ENCODE data around the gene HOXD12.

HOXD12 gene

DNA sequence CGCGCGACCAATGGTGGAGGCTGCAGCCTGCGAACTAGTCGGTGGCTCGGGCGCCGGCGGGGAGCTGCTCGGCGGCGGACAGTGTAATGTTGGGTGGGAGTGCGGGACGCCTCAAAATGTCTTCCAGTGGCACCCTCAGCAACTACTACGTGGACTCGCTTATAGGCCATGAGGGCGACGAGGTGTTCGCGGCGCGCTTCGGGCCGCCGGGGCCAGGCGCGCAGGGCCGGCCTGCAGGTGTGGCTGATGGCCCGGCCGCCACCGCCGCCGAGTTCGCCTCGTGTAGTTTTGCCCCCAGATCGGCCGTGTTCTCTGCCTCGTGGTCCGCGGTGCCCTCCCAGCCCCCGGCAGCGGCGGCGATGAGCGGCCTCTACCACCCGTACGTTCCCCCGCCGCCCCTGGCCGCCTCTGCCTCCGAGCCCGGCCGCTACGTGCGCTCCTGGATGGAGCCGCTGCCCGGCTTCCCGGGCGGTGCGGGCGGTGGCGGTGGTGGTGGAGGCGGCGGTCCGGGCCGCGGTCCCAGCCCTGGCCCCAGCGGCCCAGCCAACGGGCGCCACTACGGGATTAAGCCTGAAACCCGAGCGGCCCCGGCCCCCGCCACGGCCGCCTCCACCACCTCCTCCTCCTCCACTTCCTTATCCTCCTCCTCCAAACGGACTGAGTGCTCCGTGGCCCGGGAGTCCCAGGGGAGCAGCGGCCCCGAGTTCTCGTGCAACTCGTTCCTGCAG, 23.3 kb downstream of the HOXD12 start, which contains the start of gene HOXD9:
HOXD9 (plus strand) TSS at position 37 of the 728 bp plus-strand sequence; CDS start at position 87, 50 bp downstream.
- no peak for DNase-seq

DNA sequence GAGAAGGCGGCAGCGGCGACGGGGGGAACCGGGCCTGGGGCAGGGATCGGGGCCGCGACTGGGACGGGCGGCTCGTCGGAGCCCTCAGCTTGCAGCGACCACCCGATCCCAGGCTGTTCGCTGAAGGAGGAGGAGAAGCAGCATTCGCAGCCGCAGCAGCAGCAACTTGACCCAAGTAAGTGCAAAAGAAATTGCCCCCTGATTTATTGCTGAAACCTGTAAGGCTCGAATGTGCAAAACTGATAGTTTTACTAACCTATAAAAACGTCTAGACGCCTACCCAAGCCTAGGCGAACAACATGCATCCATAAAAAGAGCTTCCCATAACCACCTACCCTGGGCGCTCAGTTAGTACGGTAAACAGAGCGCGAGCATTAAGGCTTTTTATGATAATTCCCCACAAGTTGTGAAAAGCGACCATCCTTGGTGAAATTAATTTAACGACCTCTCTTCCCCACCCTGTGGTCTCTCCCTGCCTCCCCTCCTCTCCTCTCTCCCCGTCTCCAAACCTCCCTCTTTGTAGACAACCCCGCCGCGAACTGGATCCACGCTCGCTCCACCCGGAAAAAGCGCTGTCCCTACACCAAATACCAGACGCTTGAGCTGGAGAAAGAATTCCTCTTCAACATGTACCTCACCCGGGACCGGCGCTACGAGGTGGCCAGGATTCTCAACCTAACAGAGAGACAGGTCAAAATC, 24.0 kb downstream of the HOXD12 start:
- DNase-seq, result no peak

DNA sequence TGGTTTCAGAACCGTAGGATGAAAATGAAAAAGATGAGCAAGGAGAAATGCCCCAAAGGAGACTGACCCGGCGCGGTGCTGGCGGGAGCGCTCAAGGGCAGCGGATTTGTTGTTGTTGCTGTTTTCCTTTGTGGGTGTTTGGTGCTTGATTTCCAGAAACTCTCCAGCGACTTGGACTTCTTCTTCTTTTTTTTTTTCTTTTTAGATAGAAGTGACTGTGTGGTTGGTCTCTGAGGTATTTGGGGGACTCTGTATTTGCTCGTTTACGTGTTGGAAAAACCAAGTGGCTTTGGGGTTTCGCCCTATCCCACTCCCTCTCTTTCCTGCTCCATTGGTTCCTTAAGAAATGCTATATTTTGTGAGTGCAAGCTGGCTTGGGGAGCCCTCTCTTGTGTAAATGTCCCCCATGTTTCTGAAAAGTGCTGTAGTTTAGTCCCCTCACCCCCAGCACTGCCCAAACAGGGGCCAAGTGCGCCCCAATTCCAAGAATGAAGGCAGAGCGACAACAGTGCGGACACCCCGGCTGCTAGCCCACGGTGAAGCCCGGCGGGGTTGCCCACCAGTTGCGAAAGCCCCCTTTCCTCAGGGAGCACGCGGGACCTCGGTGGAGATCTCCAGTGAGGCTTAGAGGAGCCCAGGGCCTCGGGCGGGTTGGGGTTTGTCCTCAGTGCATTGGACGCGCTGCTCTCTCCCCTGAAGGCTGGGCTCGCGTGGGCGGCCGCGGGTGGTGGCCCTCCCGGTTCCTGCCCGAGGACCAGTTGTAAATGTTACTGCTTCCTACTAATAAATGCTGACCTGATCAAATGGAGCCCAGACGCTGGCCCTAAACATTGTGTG, 24.7 kb downstream of the HOXD12 start:
- DNase-seq, result no peak

DNA sequence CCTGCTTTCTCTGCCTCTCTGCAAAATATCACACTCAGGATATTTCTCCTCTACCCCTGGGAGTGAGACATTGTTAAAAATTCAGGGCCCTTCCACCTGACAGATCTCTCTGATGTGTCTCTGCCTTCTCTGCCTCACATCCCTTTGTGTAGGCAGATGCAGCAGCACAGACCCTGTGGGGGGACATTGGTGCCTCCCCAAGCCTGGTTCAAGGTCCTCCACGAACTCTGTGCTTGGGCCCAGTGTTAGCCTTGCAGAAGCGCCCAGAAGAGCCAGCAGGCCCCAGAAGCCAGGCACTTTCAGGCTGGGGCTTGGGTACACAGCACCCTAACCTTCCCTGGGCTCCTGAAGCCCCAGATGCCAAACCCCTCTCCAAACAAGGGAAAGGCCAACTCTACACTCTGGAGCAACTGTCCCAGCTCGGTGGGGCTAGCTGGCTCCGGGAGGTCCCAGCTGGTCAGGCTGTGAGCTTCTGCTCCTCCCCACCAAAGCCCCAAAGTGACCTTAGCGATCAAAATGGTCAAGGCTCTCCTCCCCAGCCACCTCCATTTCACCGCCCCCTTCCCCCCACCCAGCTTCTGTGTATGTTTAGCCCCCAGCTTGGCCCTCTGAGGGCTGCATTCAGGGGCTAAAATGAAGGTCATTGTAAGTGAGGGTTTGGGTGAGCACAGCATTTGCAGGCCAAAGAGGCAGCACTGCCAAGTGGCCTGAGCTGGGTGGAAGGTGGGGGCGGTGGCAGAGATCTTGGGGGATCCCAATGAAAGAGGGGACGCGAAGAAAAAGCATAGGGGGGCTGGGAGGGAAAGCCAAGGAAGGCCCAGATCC, 25.6 kb downstream of the HOXD12 start:
- no peak for DNase-seq

DNA sequence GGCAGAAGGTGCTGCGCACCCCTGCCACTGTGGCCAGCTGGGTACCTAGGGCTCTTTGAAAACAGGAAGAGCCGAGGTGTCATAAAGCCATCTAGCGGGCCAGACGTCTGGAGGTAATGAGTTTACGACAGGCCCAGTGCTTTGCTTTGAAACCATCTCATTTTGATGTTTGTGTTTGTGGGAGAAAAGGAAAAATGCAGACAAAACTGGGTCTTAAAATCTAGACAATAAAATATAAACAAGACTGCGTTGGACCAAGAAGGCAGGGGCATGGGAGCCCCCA, 26.1 kb downstream of the HOXD12 start:
- no peak for DNase-seq

DNA sequence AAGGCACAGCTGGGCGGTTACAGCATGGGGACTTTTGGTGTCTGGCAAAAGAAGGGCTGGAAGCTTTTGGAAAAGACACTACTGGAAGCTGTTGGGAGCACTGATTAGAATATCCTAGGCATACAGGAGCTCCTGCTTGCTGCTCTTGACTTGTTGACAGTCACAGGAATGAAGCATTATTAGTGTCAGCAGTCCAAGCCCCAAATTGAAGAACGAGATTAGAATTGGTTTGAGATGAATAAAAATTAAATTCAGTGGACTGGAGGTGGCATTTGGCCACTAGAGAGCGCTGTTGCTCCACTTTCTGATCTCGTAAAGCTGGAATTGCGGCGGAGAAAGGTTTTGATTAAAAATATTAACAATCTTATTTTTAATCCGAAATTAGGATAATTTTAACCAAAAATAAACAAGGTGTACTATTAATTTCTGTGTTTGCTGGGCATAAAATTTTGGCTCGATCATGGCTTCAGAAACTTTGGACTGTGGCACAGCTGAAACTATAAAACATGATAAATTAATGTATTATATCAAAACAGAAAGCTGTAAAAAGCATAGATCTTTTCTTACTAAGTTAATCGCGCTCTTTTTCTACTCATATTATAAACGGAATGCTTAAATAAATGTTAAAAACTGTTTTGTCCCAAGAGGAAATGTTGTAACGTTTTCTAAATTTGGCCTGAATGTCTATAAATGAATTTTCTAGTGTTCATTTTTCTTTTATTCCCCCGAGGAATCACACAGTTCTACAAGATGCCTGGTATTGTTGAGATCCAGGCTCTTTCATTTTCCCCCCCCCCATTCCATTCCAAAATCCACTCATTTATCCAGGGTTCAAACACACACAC, 27.6 kb downstream of the HOXD12 start:
- peak; percentile 41 for DNase-seq

DNA sequence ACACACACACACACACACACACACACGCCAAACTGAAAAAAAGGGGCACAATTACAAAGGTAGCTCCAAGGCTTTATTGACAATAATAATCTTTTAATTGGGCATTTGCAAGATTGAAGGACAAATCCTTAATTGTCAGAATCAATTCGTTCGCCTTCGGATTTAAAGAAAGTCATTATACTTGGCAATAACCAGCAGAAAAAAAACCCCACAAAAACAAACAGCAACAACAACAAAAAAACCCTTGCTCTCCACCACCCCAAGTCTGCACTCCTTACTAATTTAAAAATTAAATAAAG, 28.1 kb downstream of the HOXD12 start:
- no peak for DNase-seq

DNA sequence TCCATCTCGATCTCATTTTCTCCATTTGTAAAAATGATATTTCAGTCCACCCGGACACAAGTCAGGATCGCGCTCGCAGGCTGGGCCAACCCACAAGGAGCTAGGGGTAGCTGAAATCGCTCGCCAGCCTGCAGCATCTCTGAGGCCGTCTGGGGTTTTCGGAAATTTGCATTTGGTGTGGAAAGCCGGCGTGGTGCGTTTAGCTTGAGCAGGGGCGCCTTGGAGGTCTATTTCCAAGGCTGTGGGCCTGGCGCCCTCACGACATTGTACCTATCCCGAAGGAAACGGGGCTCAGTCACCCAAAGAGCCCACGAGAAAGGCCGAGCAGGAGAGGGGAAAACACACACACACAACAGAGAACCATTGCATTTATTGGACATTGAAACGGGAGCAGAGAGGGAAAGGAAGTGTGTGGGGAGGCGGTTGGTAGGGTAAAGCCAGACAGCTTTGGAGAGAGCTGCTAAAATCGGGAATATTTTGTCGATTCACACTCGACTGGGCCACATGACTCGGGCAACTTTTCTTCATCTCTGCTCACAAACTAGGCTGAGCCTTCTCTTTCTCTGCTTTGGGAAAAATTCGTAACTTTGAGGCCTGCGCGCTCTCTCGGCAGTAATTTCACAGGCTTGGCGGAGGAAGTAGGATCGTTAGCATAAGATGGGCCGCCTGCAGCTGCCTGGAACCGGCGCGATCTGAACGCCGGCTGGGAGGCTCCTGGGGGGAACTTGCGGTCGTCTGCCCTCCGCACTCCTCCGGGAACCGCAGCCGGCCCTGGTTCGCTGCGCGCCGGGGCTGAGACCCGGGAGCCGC, 28.8 kb downstream of the HOXD12 start:
- peak; percentile 94 for DNase-seq

DNA sequence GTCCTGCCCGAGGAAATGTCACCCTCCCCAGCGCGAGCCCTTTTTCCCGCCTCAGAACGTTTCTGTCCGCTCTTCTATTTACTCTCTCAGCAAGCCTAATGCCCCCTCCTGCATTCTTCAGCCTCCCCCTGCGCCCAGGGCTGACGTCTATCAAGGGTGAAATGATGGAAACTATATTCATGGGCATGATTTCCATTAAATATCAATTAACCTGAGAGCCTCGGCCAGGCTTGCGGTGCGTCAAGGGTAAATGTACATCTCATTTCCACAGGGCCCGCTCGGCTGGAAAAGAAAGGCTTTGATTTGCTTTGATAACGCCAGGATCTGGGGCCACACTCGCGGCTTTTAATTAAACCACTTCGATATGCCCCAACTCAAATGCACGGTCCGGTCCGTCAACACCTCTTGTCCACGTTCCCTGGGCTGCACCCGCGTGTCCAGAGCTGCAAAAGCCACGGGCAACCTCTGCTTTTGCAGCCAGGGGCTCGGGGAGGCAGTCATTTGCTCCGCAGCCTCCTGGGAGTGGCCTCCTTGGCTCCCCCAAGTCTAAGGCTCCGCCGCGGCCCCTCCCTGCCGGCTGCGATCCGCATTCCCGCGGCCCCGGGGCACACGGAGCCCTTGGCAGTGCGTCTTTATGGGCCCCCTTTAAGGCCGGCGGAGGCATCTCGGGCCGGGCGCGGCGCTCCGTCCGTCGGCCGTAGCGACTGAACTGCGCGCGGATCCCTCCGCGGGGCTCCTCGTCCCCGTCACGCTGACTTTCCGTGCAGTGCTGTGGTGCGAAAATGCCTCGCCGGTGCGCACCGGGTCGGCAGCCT, 29.6 kb downstream of the HOXD12 start, which contains the start of gene HOXD8:
HOXD8 (plus strand) TSS at position 724 of the 815 bp plus-strand sequence. CDS start 662 bp downstream, outside the sequence.
- peak; percentile 86 for DNase-seq

DNA sequence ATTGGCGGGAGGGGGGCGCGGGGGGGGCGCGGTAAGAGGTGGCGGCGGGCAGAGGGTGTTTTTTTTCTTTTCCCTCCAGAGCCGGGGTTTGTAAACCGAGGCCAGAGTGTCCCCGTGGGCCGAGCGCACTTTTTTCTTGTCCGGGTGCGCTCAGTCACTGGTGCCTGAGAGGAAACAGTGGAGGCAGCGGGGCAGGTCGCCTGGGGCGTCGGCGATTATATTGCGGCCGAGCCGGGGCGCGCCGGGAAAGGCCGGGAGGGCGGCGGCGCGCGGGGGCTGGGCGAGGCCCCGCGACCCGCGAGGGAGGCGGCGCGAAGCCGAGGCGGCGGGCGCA, 30.2 kb downstream of the HOXD12 start:
- DNase-seq, result peak; percentile 73

DNA sequence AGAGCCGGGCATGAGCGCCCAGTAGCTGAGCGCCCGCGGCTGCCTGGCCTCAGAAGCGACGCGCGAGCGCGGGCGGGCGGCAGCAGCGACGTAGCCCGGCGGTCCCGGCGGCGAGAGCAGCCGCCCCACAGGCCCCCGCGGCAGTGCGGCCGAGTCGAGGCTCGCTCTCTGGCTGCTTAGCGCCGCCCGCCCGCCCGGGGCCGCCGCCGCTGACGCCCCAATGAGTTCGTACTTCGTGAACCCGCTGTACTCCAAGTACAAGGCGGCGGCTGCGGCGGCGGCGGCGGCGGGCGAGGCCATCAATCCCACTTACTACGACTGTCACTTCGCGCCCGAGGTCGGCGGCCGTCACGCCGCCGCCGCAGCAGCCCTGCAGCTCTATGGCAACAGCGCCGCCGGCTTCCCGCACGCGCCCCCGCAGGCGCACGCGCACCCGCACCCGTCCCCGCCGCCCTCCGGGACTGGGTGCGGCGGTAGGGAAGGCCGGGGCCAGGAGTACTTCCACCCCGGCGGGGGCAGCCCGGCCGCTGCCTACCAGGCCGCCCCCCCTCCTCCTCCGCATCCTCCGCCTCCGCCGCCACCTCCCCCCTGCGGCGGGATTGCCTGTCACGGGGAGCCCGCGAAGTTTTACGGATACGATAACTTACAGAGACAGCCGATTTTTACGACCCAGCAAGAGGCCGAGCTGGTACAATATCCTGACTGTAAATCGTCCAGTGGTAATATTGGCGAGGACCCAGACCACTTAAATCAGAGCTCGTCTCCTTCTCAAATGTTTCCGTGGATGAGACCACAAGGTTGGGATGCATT, 30.8 kb downstream of the HOXD12 start:
- DNase-seq, result peak; percentile 73

DNA sequence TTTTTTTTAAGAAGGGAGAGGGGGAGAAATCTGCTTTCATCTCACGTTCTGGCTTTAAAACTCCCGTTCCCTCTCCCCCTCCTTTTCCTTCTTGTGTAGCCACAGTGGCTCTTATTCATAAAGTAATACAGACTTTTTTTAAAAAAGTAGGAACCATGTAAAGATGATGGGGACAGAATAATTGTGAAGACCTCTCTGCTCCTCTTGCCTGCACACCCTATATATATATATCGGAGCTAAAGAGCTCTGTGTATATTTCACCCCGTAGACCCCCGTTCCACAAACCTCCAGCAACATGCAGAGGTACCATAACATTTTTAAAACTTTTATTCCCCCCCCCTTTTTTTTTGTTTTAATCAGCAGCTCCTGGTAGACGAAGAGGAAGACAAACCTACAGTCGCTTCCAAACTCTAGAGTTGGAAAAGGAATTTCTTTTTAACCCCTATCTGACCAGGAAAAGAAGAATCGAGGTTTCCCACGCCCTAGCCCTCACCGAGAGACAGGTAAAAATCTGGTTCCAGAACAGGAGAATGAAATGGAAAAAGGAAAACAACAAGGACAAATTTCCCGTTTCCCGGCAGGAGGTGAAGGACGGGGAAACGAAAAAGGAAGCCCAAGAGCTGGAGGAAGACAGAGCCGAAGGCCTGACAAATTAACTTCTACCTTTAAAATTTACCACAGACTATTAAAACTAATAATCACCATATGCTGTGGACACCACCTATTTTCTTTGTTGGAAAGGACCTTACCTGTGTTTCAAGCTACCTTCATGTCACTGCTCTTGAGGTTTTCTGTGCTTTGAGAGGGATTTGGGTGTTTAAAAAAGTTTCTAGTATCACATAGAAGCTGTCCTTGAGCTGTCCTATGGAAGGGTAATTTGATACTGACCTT, 31.6 kb downstream of the HOXD12 start:
- DNase-seq, result peak; percentile 64

DNA sequence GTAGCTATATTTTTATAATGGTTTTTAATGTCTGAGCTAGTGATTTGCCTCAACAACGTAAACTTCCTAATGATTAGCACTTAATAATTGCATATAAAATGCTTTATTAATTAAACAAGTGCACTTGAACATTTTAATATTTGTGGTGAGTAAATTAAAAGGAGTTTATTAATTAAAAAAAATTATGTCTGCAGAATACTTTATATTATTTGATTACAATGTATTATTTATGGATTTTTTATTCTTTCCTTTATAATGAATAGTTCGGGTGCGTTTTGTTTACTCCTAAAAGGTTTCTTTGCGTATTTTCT, 32.2 kb downstream of the HOXD12 start:
- no peak for DNase-seq

DNA sequence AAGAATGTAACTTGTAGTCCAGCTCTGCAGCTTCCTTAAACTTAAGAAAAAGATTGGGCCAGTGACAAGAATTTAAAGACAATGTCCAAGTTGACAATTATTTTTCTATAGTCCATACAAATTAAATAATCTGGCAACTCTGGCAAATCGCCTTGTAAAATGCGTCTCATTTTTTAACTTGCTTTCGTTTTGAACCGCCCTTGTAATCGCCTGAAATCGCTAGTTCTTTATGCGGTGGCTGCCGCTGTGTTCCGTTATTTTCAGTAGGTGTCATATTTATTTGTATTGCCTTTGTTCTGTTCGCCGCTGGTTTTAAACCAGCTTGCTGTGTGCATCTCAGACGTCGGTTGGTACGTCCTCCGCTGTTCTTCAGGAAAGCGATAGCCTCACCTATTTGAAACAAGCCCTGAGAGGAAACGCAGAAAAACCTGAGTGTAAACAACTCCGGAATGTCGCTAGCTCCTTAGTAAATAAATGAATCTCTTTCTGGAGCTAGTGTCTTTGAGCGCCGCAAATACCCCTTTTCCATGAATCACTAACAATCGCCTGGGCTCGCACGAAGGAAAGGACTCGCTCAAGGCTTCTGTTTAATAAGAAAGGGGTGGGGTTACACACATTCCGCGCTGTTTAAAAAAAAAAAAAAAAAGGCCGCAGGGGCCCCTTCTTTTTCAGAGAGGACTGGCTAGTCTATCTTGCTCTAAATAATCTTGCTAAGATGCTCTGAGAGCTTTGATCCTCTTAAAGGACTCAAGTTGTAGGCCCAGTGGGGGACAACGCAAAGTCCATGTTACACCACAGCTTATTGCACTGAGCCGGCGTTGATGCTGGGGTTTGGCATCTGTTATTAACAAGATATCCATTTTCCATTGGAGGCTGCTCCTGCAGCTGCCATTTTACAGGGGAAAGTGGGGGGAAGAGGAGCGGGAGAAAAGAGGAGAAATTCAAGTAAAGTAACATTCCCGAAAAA, 32.9 kb downstream of the HOXD12 start:
- DNase-seq, result peak; percentile 74

DNA sequence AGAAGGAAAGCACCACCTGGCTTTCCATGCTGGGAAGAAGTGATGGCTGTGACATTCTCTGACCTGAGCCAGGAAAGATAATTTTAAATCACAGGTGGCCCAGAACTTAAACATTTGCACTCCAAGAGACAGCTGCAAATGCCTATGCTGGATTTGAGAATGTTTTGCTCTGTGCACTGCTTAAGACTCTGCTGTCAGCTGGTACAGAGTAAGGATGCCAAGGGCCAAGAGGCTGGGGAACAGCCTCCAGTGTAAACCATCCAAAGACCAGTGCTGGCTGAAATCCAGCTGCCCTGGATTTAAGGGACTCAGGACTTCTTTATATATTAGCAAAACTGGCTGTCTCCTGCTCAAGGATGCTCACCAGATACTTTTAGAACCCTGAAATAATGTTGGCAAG, 33.8 kb downstream of the HOXD12 start:
- DNase-seq, result peak; percentile 56

DNA sequence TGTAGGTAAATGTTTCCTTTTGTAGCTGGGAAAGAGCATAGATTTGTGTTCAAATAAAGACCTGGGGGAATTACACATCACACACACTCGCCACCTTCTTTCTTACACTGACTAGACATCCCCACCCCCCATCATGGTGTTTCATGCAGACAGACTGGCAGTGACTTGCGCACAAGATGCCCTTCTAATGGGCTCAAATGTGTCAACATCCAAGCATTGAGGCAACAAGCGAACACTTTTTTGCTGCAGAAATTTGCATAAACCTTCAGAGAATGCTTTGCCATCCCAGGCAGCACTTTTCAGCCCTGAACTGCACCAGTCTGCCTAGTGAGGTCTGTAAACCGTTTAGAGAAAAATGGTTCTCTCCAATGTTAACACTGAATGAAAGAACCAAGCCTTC, 34.4 kb downstream of the HOXD12 start:
- peak; percentile 93 for DNase-seq

DNA sequence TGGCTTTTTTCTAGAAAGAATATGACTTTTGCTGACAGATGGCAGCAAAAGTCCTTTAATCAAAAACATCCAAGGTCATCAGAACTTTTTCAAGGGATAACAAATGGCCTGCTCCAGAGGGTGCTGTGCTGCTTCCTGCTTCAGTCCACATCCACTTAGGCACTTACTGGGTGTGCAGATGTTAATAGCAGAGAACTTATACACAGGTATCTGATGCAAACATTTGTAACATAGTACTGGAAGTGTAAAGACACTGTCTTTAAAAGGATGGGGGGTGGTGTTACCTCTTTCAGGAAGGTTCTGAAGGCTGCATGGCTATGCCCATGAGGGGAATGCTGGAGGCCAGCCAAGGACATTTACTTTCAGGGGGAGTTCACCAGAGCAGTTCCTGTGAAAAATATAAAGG, 35.4 kb downstream of the HOXD12 start:
- peak; percentile 30 for DNase-seq

Data from NCI-H526 treated with DMSO at 0.1 percent for 48 hours (cell line).